HepG2 (cell line): Measurements from ENCODE around the gene SPOP. TPM values are rescaled to one million over a fixed set of nuclear protein-coding genes. Genes with fewer than 3 reads are reported as not detected.

Experiments used
- CENPX ChIP-seq: sonication (generic); formaldehyde crosslinking; IDR thresholded peaks from 2 replicates; pipeline ENCODE4 v1.9.0; 2021; ENCODE audit warnings: mild to moderate bottlenecking, missing genetic modification reagents, moderate library complexity
- CSRNP1 ChIP-seq: sonication (generic); formaldehyde crosslinking; IDR thresholded peaks from 2 replicates; pipeline ENCODE4 v1.8.1; 2023; ENCODE audit warnings: mild to moderate bottlenecking, missing genetic modification reagents
- MBD4 ChIP-seq: IDR thresholded peaks from 2 replicates; pipeline ENCODE4 v1.6.1; 2012; ENCODE audit warnings: low read length, inconsistent platforms, borderline replicate concordance
- MTF1 ChIP-seq: sonication (generic); formaldehyde crosslinking; IDR thresholded peaks from 2 replicates; pipeline ENCODE4 v1.5.0; 2020; ENCODE audit warnings: missing genetic modification reagents
- MXD3 ChIP-seq: IDR thresholded peaks from 2 replicates; pipeline ENCODE4 v1.6.1; 2016; ENCODE audit warnings: mild to moderate bottlenecking, missing biosample characterization, missing genetic modification reagents
- NBN ChIP-seq: fragments of 450-650 bp; conservative IDR thresholded peaks from 2 replicates; pipeline ENCODE4 v1.6.1; 2017
- NCOA5 ChIP-seq: sonication (generic); formaldehyde crosslinking; IDR thresholded peaks from 2 replicates; pipeline ENCODE4 v1.4.0; 2020; ENCODE audit warnings: missing genetic modification reagents
- NFATC3 ChIP-seq: sonication (generic); formaldehyde crosslinking; IDR thresholded peaks from 2 replicates; pipeline ENCODE4 v1.5.1; 2020; ENCODE audit warnings: mild to moderate bottlenecking, missing genetic modification reagents
- NONO ChIP-seq, 2 experiments: fragments of 450-650 bp in 1 of 2; sonication (generic) in 1 of 2; formaldehyde crosslinking in 1 of 2; IDR thresholded peaks in 1 of 2; conservative IDR thresholded peaks in 1 of 2; 2 replicates each; pipeline versions ENCODE4 v1.6.1 to v1.8.0; 2017 to 2022; ENCODE audit warnings: mild to moderate bottlenecking in 1 of 2, missing genetic modification reagents in 1 of 2, moderate library complexity in 1 of 2
- NR2F2 ChIP-seq: IDR thresholded peaks from 2 replicates; pipeline ENCODE4 v1.6.1; 2012; ENCODE audit warnings: low read depth, inconsistent platforms, borderline replicate concordance
- PCBP1 ChIP-seq: fragments of 200-400 bp; formaldehyde crosslinking; IDR thresholded peaks from 2 replicates; pipeline ENCODE4 v1.6.1; 2017; ENCODE audit warnings: mild to moderate bottlenecking, low read depth, low read length, borderline replicate concordance
- RBM22 ChIP-seq: fragments of 200-400 bp; formaldehyde crosslinking; optimal IDR thresholded peaks from 2 replicates; pipeline ENCODE3; 2017; ENCODE audit warnings: mild to moderate bottlenecking, low read length, moderate library complexity
- RFXANK ChIP-seq: IDR thresholded peaks from 2 replicates; pipeline ENCODE4 v1.6.1; 2016
- SIN3B ChIP-seq: fragments of 150-350 bp; IDR thresholded peaks from 2 replicates; pipeline ENCODE4 v1.6.1; 2014; ENCODE audit warnings: low read length
- SP140L ChIP-seq: sonication (generic); formaldehyde crosslinking; IDR thresholded peaks from 2 replicates; pipeline ENCODE4 v1.4.0; 2020; ENCODE audit warnings: missing genetic modification reagents, borderline replicate concordance
- TAF1 ChIP-seq: sonication (generic); formaldehyde crosslinking; IDR thresholded peaks from 2 replicates; pipeline ENCODE4 v1.4.0; 2020; ENCODE audit warnings: missing genetic modification reagents
- TAF15 ChIP-seq: fragments of 200-400 bp; formaldehyde crosslinking; IDR thresholded peaks from one replicate; pipeline ENCODE4 v1.6.1; 2018; ENCODE audit warnings: mild to moderate bottlenecking, low read depth, low read length; ENCODE audit not compliant: poor library complexity, severe bottlenecking
- TBP ChIP-seq: sonication (generic); formaldehyde crosslinking; IDR thresholded peaks from 2 replicates; pipeline ENCODE4 v1.5.0; 2020; ENCODE audit warnings: missing genetic modification reagents
- TFDP1 ChIP-seq: IDR thresholded peaks from 2 replicates; pipeline ENCODE4 v1.6.1; 2016; ENCODE audit warnings: missing compliant biosample characterization, missing genetic modification reagents, borderline replicate concordance
- TFE3 ChIP-seq: IDR thresholded peaks from 2 replicates; pipeline ENCODE4 v1.6.1; 2016
- THYN1 ChIP-seq: sonication (generic); formaldehyde crosslinking; IDR thresholded peaks from 2 replicates; pipeline ENCODE4 v1.8.1; 2023; ENCODE audit warnings: low read depth, mild to moderate bottlenecking, moderate library complexity, missing genetic modification reagents, borderline replicate concordance
- YEATS2 ChIP-seq: sonication (generic); formaldehyde crosslinking; IDR thresholded peaks from 2 replicates; pipeline ENCODE4 v1.4.0; 2020; ENCODE audit warnings: missing genetic modification reagents, borderline replicate concordance
- ZNF543 ChIP-seq: sonication (generic); formaldehyde crosslinking; IDR thresholded peaks from 2 replicates; pipeline ENCODE4 v1.4.0; 2020; ENCODE audit warnings: mild to moderate bottlenecking, missing genetic modification reagents
- ZNF639 ChIP-seq: conservative IDR thresholded peaks from 2 replicates; pipeline ENCODE4 v1.6.1; 2018; ENCODE audit warnings: missing genetic modification reagents
- ZNF83 ChIP-seq: sonication (generic); formaldehyde crosslinking; IDR thresholded peaks from 2 replicates; pipeline ENCODE4 v1.4.0; 2020; ENCODE audit warnings: missing genetic modification reagents, mild to moderate bottlenecking, borderline replicate concordance
- polyA plus RNA-seq, 8 experiments: library from polyadenylated mRNA; depleted of rRNA in 3 of 8; stranded (reverse) in 7 of 8; unstranded in 1 of 8; fragments of >200 nt; fragmentation: Illumina TruSeq in 4 of 8; extraction: Trizol in 4 of 8; gene quantifications; 2 replicates each; pipeline versions ENCODE4 v1.2.1 to v1.2.3, GENCODE V29; 2011 to 2016; ENCODE audit warnings: low read depth in 4 of 8, missing spikeins in 1 of 8, mixed read lengths in 1 of 8; ENCODE audit not compliant: insufficient read depth in 1 of 8
- total RNA-seq, 5 experiments: library from RNA; depleted of rRNA; stranded (reverse); fragments of >200 nt; fragmentation: Illumina TruSeq; extraction: Trizol; gene quantifications; 2 replicates each; pipeline ENCODE4 v1.2.3, GENCODE V29; 2016; ENCODE audit warnings: low read depth in 1 of 5

The SPOP gene
- total and polyA plus RNA-seq, 2 of the 13 experiments (the other 11 are each of a cell fraction or from before 2014, with no cell fraction given) = 52.8 to 60.8 TPM

- peak; percentile 63; the same call in 1 of the 2 replicates for TF ChIP-seq TFE3 (CRISPR knock-in tag)
- peak; percentile 65; the same call in 1 of the 2 replicates for TF ChIP-seq YEATS2 (CRISPR knock-in tag)
- peak; percentile 98 for TF ChIP-seq ZNF83 (CRISPR knock-in tag)
- TF ChIP-seq NONO (IDR thresholded peaks at IDR 0.05) = no peak
- TF ChIP-seq NONO (CRISPR knock-in tag; conservative IDR thresholded peaks at IDR 0.05) = 0 out of 2 replicates have a peak, but pooled peaks have one; percentile 55
- TF ChIP-seq RFXANK (CRISPR knock-in tag) = no peak
- TF ChIP-seq TBP (CRISPR knock-in tag) = no peak
- TF ChIP-seq PCBP1 = no peak
- no peak for TF ChIP-seq NFATC3
- TF ChIP-seq ZNF543 = peak; percentile 65; the same call in 1 of the 2 replicates
- no peak for TF ChIP-seq NCOA5 (CRISPR knock-in tag)
- TF ChIP-seq TAF15 = no peak
- peak; percentile 53; the same call in 1 of the 2 replicates for TF ChIP-seq TFDP1 (CRISPR knock-in tag)
- TF ChIP-seq ZNF639 (CRISPR knock-in tag) = no peak
- TF ChIP-seq NBN = no peak
- TF ChIP-seq CSRNP1 (CRISPR knock-in tag) = no peak; the same call in 1 of the 2 replicates
- TF ChIP-seq NR2F2 = no peak
- TF ChIP-seq SP140L (CRISPR knock-in tag) = no peak
- TF ChIP-seq MBD4 = no peak
- no peak for TF ChIP-seq RBM22
- TF ChIP-seq MTF1 (CRISPR knock-in tag) = no peak
- TF ChIP-seq CENPX (CRISPR knock-in tag) = no peak
- no peak for TF ChIP-seq SIN3B
- TF ChIP-seq MXD3 (CRISPR knock-in tag) = peak; percentile 65; the same call in 1 of the 2 replicates
- TF ChIP-seq THYN1 (CRISPR knock-in tag) = no peak
- no peak for TF ChIP-seq TAF1 (CRISPR knock-in tag)
Observed at GRCh38 chr17:49556223-49556943, 121.5 kb downstream of the SPOP start (continued).
